ENCODE measurements around the gene RPL10A.

Gene RPL10A

GRCh38 chr6:35461270-35461669, 6.9 kb upstream of the RPL10A start:
- DNase-seq (ENCODE audit: low spot score) = no peak
- no peak for TF ChIP-seq CTCF (IDR thresholded peaks at IDR 0.05)
- no peak overlapping the region for H3K4me3 ChIP-seq

GRCh38 chr6:35463292-35463691, 4.9 kb upstream of the RPL10A start:
- DNase-seq (ENCODE audit: low spot score) = no peak

More at GRCh38 chr6:35461270-35461669, 6.9 kb upstream of the RPL10A start:
- no peak overlapping the region for H3K27ac ChIP-seq

GRCh38 chr6:35465646-35466045, 2.6 kb upstream of the RPL10A start:
- TF ChIP-seq CTCF (IDR thresholded peaks at IDR 0.05) = no peak
- H3K4me3 ChIP-seq = no peak overlapping the region
- no peak for DNase-seq (ENCODE audit: low spot score)
- H3K27ac ChIP-seq = no peak overlapping the region

More at GRCh38 chr6:35463292-35463691, 4.9 kb upstream of the RPL10A start:
- TF ChIP-seq CTCF (IDR thresholded peaks at IDR 0.05) = no peak
- H3K27ac ChIP-seq = no peak overlapping the region
- no peak overlapping the region for H3K4me3 ChIP-seq

- peak; percentile 84 for DNase-seq (ENCODE audit: low spot score)
- TF ChIP-seq CTCF (IDR thresholded peaks at IDR 0.05) = no peak
- Histone ChIP-seq H3K27ac (peak overlapping the region; percentile 92), H3K4me3 (peak overlapping the region; percentile 88)
These were observed 964 bp downstream of the RPL10A start for GRCh38 chr6:35468980-35469750.

- DNase-seq (ENCODE audit: low spot score) = no peak
- no peak for TF ChIP-seq CTCF (IDR thresholded peaks at IDR 0.05)
- H3K27ac ChIP-seq = peak overlapping the region; percentile 92
- peak overlapping the region; percentile 88 for H3K4me3 ChIP-seq
These were observed 1.8 kb downstream of the RPL10A start for GRCh38 chr6:35469751-35470662.

- Histone ChIP-seq H3K27ac (peak overlapping the region; percentile 92), H3K4me3 (peak overlapping the region; percentile 88)
- no peak for TF ChIP-seq CTCF (IDR thresholded peaks at IDR 0.05)
- DNase-seq (ENCODE audit: low spot score) = no peak
These were observed 2.5 kb downstream of the RPL10A start for GRCh38 chr6:35470663-35471120.

Data from coronary artery (tissue), 2 donors.